Measurements from ENCODE around the gene FZD2. TPM values are rescaled to one million over a fixed set of nuclear protein-coding genes. Genes with fewer than 3 reads are reported as not detected.

The FZD2 gene
- total and polyA plus RNA-seq, 2 of the 13 experiments (the other 11 are each of a cell fraction or from before 2014, with no cell fraction given), result 0.07 to 0.13 TPM

DNA sequence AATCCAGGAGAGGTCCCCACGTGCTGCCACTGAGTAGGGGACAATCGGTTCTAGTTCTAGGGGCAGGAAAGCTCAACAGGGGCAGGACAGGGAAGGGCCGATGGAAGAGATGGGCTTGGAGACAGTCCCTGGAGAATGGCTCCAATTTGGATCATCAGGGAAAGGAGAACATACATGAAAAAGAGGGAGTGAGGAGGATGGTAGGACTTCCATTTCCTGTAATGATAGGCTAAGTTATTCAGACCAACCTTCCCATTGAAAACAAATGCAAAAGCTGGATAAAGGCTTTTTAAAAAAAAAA is 33.7 kb upstream of the FZD2 start:
- CTCF ChIA-PET (ENCODE audit: low intra/inter-chr PET ratio, low total read pairs), result interaction anchor here (0.6 to 2.6 kb wide), 5 partner anchors 65 to 168 kb away, joined by 3 to 36 read pairs (median 4); no protein-coding TSS in a partner anchor
- intact Hi-C loops (cut with micrococcal nuclease; ENCODE audit: unreplicated experiment), result loop anchor here (1.0 to 10.0 kb wide), 3 partner anchors 79 to 169 kb away; no protein-coding TSS in a partner anchor
- TF ChIP-seq SALL2 (CRISPR knock-in tag; IDR thresholded peaks at IDR 0.05), result no peak
- no peak for TF ChIP-seq RXRB (CRISPR knock-in tag; IDR thresholded peaks at IDR 0.05; ENCODE audit: borderline replicate concordance)
- no peak for TF ChIP-seq HHEX (CRISPR knock-in tag; IDR thresholded peaks at IDR 0.05)
- no peak for TF ChIP-seq PCBP1 (IDR thresholded peaks at IDR 0.05; ENCODE audit: borderline replicate concordance, low read depth, low read length)
- TF ChIP-seq HBP1 (CRISPR knock-in tag; IDR thresholded peaks at IDR 0.05; ENCODE audit: low read depth), result no peak
- TF ChIP-seq NCOA5 (CRISPR knock-in tag; IDR thresholded peaks at IDR 0.05), result no peak
- TF ChIP-seq, protein P1, sequence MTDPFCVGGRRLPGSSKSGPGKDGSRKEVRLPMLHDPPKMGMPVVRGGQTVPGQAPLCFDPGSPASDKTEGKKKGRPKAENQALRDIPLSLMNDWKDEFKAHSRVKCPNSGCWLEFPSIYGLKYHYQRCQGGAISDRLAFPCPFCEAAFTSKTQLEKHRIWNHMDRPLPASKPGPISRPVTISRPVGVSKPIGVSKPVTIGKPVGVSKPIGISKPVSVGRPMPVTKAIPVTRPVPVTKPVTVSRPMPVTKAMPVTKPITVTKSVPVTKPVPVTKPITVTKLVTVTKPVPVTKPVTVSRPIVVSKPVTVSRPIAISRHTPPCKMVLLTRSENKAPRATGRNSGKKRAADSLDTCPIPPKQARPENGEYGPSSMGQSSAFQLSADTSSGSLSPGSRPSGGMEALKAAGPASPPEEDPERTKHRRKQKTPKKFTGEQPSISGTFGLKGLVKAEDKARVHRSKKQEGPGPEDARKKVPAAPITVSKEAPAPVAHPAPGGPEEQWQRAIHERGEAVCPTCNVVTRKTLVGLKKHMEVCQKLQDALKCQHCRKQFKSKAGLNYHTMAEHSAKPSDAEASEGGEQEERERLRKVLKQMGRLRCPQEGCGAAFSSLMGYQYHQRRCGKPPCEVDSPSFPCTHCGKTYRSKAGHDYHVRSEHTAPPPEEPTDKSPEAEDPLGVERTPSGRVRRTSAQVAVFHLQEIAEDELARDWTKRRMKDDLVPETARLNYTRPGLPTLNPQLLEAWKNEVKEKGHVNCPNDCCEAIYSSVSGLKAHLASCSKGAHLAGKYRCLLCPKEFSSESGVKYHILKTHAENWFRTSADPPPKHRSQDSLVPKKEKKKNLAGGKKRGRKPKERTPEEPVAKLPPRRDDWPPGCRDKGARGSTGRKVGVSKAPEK (CRISPR knock-in tag; IDR thresholded peaks at IDR 0.05; ENCODE audit: borderline replicate concordance), result no peak
- TF ChIP-seq ZKSCAN1 (IDR thresholded peaks at IDR 0.05; ENCODE audit: low read length), result no peak
- TF ChIP-seq ZNF616 (CRISPR knock-in tag; IDR thresholded peaks at IDR 0.05; ENCODE audit: low read depth), result no peak
- TF ChIP-seq, protein P2, sequence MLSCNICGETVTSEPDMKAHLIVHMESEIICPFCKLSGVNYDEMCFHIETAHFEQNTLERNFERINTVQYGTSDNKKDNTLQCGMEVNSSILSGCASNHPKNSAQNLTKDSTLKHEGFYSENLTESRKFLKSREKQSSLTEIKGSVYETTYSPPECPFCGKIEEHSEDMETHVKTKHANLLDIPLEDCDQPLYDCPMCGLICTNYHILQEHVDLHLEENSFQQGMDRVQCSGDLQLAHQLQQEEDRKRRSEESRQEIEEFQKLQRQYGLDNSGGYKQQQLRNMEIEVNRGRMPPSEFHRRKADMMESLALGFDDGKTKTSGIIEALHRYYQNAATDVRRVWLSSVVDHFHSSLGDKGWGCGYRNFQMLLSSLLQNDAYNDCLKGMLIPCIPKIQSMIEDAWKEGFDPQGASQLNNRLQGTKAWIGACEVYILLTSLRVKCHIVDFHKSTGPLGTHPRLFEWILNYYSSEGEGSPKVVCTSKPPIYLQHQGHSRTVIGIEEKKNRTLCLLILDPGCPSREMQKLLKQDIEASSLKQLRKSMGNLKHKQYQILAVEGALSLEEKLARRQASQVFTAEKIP (CRISPR knock-in tag; IDR thresholded peaks at IDR 0.05; ENCODE audit: borderline replicate concordance), result no peak
- no peak for TF ChIP-seq ISL2 (CRISPR knock-in tag; IDR thresholded peaks at IDR 0.05)
- no peak for TF ChIP-seq ZBTB7A (CRISPR knock-in tag; IDR thresholded peaks at IDR 0.05)
- no peak for TF ChIP-seq ZNF383 (CRISPR knock-in tag; IDR thresholded peaks at IDR 0.05; ENCODE audit: borderline replicate concordance)
- TF ChIP-seq, protein P3, sequence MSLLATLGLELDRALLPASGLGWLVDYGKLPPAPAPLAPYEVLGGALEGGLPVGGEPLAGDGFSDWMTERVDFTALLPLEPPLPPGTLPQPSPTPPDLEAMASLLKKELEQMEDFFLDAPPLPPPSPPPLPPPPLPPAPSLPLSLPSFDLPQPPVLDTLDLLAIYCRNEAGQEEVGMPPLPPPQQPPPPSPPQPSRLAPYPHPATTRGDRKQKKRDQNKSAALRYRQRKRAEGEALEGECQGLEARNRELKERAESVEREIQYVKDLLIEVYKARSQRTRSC (CRISPR knock-in tag; IDR thresholded peaks at IDR 0.05; ENCODE audit: low read depth), result no peak
- TF ChIP-seq CSRNP2 (CRISPR knock-in tag; conservative IDR thresholded peaks at IDR 0.05; ENCODE audit: low read depth), result no peak
- no peak for TF ChIP-seq FOXK1 (CRISPR knock-in tag; IDR thresholded peaks at IDR 0.05; ENCODE audit: borderline replicate concordance, low read depth)
- no peak for TF ChIP-seq CCDC6 (CRISPR knock-in tag; IDR thresholded peaks at IDR 0.05)

More for the DNA sequence above, 33.7 kb upstream of the FZD2 start:
- Histone ChIP-seq H3K4me2 (ENCODE audit: low read depth, low read length) (peak overlapping the region; percentile 87), H2AFZ (ENCODE audit: low read length) (peak overlapping the region; percentile 99), H3K79me2 (ENCODE audit: insufficient read depth, low read length) (no peaks in the 10 kb centered on the region), H4K20me1 (ENCODE audit: insufficient read depth, low read length) (no peaks in the 10 kb centered on the region), H3K9me3 (ENCODE audit: low read length) (peaks cover 5% of the 10 kb centered on the region), H3K27ac (ENCODE audit: extremely low read length, insufficient read depth, low read length) (no peak overlapping the region), H3K4me3 (replicated peaks in 1 of 3; ENCODE audit: insufficient read depth in 1 of 3, low read depth in 2 of 3, low read length in 3 of 3) (peak overlapping the region; percentile 14 to 64 (median 45)), H3K36me3 (replicated peaks in 1 of 2; ENCODE audit: control insufficient read depth in 1 of 2, insufficient read depth in 2 of 2, low read length in 2 of 2) (no peaks in the 10 kb centered on the region), H3K9ac (ENCODE audit: insufficient read depth, low read depth, low read length) (peak overlapping the region; percentile 54), H3K4me1 (ENCODE audit: insufficient read depth, low read length) (peaks cover 7% of the 10 kb centered on the region), H3K27me3 (ENCODE audit: control insufficient read depth in 1 of 2, insufficient read depth in 2 of 2, low read length in 2 of 2) (no peaks in the 10 kb centered on the region; a peak in 1 of 5 replicates)
- POLR2A ChIA-PET, result interaction anchor here (0.6 to 2.2 kb wide), 8 partner anchors 12 to 178 kb away, joined by 3 to 10 read pairs (median 4); partner anchors contain the start of genes GPATCH8 and GRN
- 13% methylated on average over 3 of the region's 3 CpGs for WGBS (ENCODE audit: low lambda C conversion rate)
- in situ Hi-C loops (cut with HindIII; ENCODE audit: extremely low pct_ligation_motif_present, low pct_unique_long_range_greater_than_20kb), result loop anchor here (5.0 kb wide), 2 partner anchors 76 to 126 kb away; no protein-coding TSS in a partner anchor
- DNase-seq (ENCODE audit: low spot score) (no peak), FAIRE-seq (no peak), ATAC-seq (peak; percentile 51)
- BruUV-seq (replicated peaks), result no TSS peak
